ENCODE results near the gene TSPAN3.

TSPAN3 gene

GRCh38 chr15:76996526-76997401 lies 74.1 kb downstream of the TSPAN3 start:
- ChIA-PET CTCF (interaction anchor here (1.1 kb wide), 1 partner anchor 23 kb away, joined by 3 read pairs; no protein-coding TSS in a partner anchor), POLR2A (no interaction called here)
- no peak for DNase-seq (ENCODE audit: extremely low spot score)
- TF ChIP-seq ZNF384 (IDR thresholded peaks at IDR 0.05) (no peak), FOXA1 (IDR thresholded peaks at IDR 0.05) (no peak), FOXK2 (IDR thresholded peaks at IDR 0.05) (no peak), SUZ12 (IDR thresholded peaks at IDR 0.05) (no peak), L3MBTL2 (conservative IDR thresholded peaks at IDR 0.05) (no peak)

- POLR2A ChIA-PET = no interaction called here
- DNase-seq (ENCODE audit: extremely low spot score) = no peak
- CTCF ChIA-PET = interaction anchor here (1.1 kb wide), 1 partner anchor 23 kb away, joined by 3 read pairs; no protein-coding TSS in a partner anchor
- TF ChIP-seq SUZ12 (IDR thresholded peaks at IDR 0.05) (no peak), ZNF384 (IDR thresholded peaks at IDR 0.05) (no peak), BHLHE40 (IDR thresholded peaks at IDR 0.05; ENCODE audit: borderline replicate concordance) (no peak), LEF1 (IDR thresholded peaks at IDR 0.05; ENCODE audit: borderline replicate concordance) (no peak)
These were observed 74.8 kb downstream of the TSPAN3 start for GRCh38 chr15:76996076-76996525.

GRCh38 chr15:76994971-76995945 lies 75.7 kb downstream of the TSPAN3 start, which contains the start of gene PSTPIP1:
Gene PSTPIP1 (plus strand): TSS chr15:76995126. CDS start chr15:76995574, 448 bp downstream.
- ChIA-PET POLR2A (no interaction called here), CTCF (interaction anchor here (1.0 to 1.1 kb wide), 2 partner anchors 21 to 548 kb away, joined by 3 read pairs; no protein-coding TSS in a partner anchor)
- no peak for DNase-seq (ENCODE audit: extremely low spot score)
- TF ChIP-seq SUZ12 (IDR thresholded peaks at IDR 0.05) = no peak
- no peak for TF ChIP-seq HDGF (IDR thresholded peaks at IDR 0.05; ENCODE audit: borderline replicate concordance)
- no peak for TF ChIP-seq FOXM1 (IDR thresholded peaks at IDR 0.05; ENCODE audit: borderline replicate concordance)
- TF ChIP-seq ARNT (IDR thresholded peaks at IDR 0.05) = no peak
- TF ChIP-seq FOXK2 (IDR thresholded peaks at IDR 0.05) = no peak
- no peak for TF ChIP-seq ZNF384 (IDR thresholded peaks at IDR 0.05)
- TF ChIP-seq BHLHE40 (IDR thresholded peaks at IDR 0.05; ENCODE audit: borderline replicate concordance) = no peak
- no peak for TF ChIP-seq L3MBTL2 (conservative IDR thresholded peaks at IDR 0.05)
- TF ChIP-seq TARDBP (IDR thresholded peaks at IDR 0.05) = no peak
- no peak for TF ChIP-seq PKNOX1 (IDR thresholded peaks at IDR 0.05)
- no peak for TF ChIP-seq CTBP1 (IDR thresholded peaks at IDR 0.05; ENCODE audit: borderline replicate concordance)

- TF ChIP-seq BHLHE40 (IDR thresholded peaks at IDR 0.05; ENCODE audit: borderline replicate concordance) = no peak
- no peak for TF ChIP-seq TARDBP (IDR thresholded peaks at IDR 0.05)
- TF ChIP-seq ELF4 (IDR thresholded peaks at IDR 0.05) = no peak
- TF ChIP-seq HDGF (IDR thresholded peaks at IDR 0.05; ENCODE audit: borderline replicate concordance) = no peak
- TF ChIP-seq ARNT (IDR thresholded peaks at IDR 0.05) = no peak
- no peak for TF ChIP-seq ZNF384 (IDR thresholded peaks at IDR 0.05)
- TF ChIP-seq FOXK2 (IDR thresholded peaks at IDR 0.05) = no peak
- TF ChIP-seq NFRKB (IDR thresholded peaks at IDR 0.05) = no peak
- TF ChIP-seq L3MBTL2 (conservative IDR thresholded peaks at IDR 0.05) = no peak
- no peak for TF ChIP-seq CTBP1 (IDR thresholded peaks at IDR 0.05; ENCODE audit: borderline replicate concordance)
- TF ChIP-seq FOXM1 (IDR thresholded peaks at IDR 0.05; ENCODE audit: borderline replicate concordance) = no peak
- TF ChIP-seq LEF1 (IDR thresholded peaks at IDR 0.05; ENCODE audit: borderline replicate concordance) = no peak
- POLR2A ChIA-PET = no interaction called here
- DNase-seq (ENCODE audit: extremely low spot score) = no peak
- CTCF ChIA-PET = interaction anchor here (1.0 to 1.1 kb wide), 2 partner anchors 20 to 549 kb away, joined by 3 read pairs; no protein-coding TSS in a partner anchor
These were observed 76.4 kb downstream of the TSPAN3 start for GRCh38 chr15:76994496-76994895.

GRCh38 chr15:76994001-76994400 lies 76.9 kb downstream of the TSPAN3 start:
- CTCF ChIA-PET = interaction anchor here (1.0 kb wide), 1 partner anchor 20 kb away, joined by 3 read pairs; no protein-coding TSS in a partner anchor

More at GRCh38 chr15:76994001-76994400, 76.9 kb downstream of the TSPAN3 start:
- POLR2A ChIA-PET = interaction anchor here (1.1 kb wide), 1 partner anchor 63 kb away, joined by 3 read pairs; the partner anchor contains the start of gene RCN2
- TF ChIP-seq FOXK2 (IDR thresholded peaks at IDR 0.05) = no peak
- no peak for TF ChIP-seq CTBP1 (IDR thresholded peaks at IDR 0.05; ENCODE audit: borderline replicate concordance)
- TF ChIP-seq TARDBP (IDR thresholded peaks at IDR 0.05) = no peak
- TF ChIP-seq FOXA1 (IDR thresholded peaks at IDR 0.05) = no peak
- no peak for TF ChIP-seq SUZ12 (IDR thresholded peaks at IDR 0.05)
- TF ChIP-seq LEF1 (IDR thresholded peaks at IDR 0.05; ENCODE audit: borderline replicate concordance) = no peak
- no peak for TF ChIP-seq ARNT (IDR thresholded peaks at IDR 0.05)
- TF ChIP-seq PKNOX1 (IDR thresholded peaks at IDR 0.05) = no peak
- TF ChIP-seq HDGF (IDR thresholded peaks at IDR 0.05; ENCODE audit: borderline replicate concordance) = no peak
- no peak for TF ChIP-seq ELF4 (IDR thresholded peaks at IDR 0.05)
- no peak for TF ChIP-seq NFRKB (IDR thresholded peaks at IDR 0.05)
- no peak for TF ChIP-seq BHLHE40 (IDR thresholded peaks at IDR 0.05; ENCODE audit: borderline replicate concordance)
- DNase-seq (ENCODE audit: extremely low spot score) = no peak
